HG03558 (cell line): ENCODE measurements around the gene LRIT1.

Experiments
- ATAC-seq: cut with Tn5 transposase; IDR thresholded peaks from one replicate; pipeline ENCODE4 v1.9.1; 2021; ENCODE audit warnings: moderate number of reproducible peaks; ENCODE audit not compliant: unreplicated experiment; ENCODE audit errors: extremely low read depth

The LRIT1 gene

DNA sequence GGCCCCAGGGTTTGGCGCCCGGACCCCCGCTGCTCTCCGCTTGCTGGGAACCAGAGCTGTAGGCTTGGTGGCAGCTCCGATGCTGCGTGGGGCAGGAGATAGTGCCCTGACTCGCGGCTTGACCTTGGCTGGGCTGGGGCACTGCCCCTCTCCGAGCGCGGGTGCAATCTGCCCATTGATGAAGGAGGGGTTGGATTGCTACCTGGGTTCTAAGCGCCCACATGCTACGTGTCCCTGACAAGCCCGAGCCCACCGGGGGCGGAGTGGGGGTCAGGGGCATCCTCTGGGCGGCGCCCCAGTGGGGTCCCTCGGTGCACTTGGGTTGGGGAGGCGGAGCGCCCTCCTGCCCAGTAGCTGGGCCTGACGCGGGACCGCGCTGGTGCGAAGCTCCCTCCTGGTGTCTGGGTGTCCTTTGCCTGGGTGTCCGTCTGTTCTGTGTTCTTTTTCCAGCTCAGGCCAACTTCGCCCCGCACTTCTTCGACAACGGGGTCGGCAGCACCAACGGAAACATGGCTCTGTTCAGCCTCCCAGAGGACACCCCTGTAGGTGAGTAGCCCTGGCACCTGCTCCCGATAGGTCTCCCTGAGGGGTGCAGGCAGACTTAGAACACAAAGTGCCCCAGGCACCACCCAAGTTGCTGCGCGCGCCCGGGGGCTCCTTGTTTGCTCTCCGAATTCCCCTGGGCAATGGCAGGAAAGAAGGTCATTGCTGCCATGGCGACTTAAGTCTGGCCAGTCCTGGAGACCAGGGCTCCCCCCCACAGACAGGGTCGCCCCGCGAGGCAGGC lies 46.1 kb downstream of the LRIT1 start:
- no peak for ATAC-seq

DNA sequence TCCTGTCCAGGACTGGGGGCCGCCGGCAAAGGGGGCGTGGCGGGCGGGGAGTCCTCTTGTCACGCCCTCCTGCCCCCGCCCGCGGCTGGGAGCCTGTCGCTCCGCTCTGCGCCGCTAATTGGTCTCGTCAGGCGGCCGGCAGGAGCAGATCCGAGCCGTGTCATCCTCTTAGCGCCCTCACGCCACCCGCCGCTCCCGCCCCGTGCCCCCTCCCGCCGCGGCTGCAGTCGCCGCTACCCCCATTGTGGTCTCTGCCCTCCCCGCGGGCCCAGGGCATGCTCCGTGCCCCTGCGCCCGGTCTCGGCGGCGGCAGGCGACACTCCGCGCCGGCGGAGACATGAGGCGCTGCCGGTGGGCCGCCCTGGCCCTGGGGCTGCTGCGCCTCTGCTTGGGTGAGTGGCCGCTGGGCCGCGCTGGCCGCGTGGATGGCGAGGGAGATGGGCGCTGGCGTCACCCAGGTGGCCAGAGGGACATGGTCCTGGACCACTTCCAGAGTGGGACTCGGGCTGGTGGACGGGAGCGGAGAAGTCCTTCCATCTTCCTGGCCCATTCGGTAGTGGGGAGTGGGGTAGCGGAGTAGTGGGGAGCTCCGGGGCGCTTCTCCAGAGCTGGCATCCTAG lies 46.8 kb downstream of the LRIT1 start, which contains the start of gene CDHR1:
Gene CDHR1 (plus strand): TSS at position 114 of the 620 bp plus-strand sequence. CDS start 224 bp downstream, at position 338.
- peak; percentile 81 for ATAC-seq

DNA sequence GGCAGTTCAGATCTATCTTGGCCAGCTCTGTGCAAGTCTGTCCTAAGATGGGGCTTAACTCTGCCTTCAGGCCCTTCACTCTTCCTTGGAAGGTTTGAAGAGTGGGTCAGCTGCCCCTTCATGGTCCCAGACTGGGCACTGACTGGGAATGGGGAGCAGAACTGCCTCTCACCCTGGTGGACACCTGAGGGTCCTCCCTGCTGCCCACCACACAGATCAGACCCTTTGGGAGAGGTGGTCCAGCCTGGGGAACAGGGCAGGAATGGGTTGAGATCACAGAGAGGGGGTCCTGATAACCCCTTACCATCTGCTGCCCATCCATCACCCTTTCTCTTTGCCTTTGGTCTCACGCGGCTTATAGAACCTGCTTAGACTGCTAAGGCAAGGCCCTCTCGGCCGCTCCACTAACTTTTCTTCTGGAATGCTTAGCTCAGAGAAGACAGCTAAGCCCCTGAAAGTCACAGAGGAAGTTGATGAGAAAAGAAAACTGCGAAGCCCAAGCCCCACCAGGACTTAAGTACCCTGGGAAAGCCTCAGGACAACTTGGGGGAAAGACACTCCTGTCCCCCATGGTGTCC lies 47.4 kb downstream of the LRIT1 start:
- no peak for ATAC-seq

GRCh38 chr10:84193327-84193726 lies 48.0 kb downstream of the LRIT1 start:
- no peak for ATAC-seq

- ATAC-seq: no peak
Measured at GRCh38 chr10:84191106-84191505, 50.2 kb downstream of the LRIT1 start.

- ATAC-seq: no peak
Measured at GRCh38 chr10:84190621-84191020, 50.7 kb downstream of the LRIT1 start.

DNA sequence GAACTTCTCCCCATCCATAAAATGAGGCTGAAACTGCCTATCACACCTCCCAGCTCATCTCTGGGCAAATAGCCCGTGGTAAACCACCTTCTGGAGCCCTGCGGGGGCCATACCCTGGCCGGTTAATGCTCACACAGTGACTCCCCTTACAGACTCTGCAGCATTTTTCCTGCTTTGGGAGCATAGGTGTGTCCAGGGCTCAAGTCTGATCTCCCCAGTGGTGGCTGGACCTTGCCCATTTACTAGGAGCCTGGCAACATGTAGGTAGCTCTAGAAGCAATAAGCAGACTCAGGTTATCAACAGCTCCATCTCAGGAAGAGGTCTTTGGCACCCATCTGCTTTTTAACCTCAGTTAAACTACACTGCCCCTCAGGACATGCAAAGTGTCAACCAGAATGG lies 52.5 kb downstream of the LRIT1 start:
- ATAC-seq: no peak

DNA sequence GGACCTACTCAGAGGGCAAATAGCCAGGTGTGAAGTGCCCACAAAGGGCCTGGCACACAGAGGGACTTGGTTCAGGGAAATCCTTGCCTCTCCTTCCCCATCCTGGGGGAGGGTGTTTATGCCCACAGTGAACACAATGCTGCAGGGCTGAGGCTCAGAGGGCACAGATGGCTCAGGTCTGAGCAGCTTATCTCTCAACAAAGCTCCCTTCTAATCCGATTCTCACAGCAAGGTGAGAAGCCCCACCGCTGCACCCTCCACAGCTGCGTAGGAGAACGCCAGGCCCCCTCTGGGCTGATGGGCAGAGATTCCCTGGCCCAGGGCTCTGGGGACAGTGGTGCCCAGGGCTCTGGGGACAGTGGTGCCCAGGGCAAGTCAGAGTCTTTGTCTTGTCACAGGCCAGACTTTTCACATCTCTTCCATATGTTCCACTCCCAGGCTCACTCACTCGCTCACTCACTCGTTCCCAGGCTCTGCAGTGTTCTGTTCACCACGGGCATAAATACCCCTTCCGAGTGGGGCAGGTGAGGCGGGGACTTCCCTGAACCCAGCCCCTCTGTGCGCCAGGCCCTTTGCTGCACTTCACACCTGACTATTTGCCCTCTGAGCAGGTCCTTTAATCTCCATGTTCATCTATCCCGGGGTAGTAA lies 55.7 kb downstream of the LRIT1 start:
- no peak for ATAC-seq

GRCh38 chr10:84184517-84184916 lies 56.8 kb downstream of the LRIT1 start:
- no peak for ATAC-seq

- no peak for ATAC-seq
Measured at GRCh38 chr10:84181631-84182030, 59.7 kb downstream of the LRIT1 start.
